ENCODE results near the gene GRIFIN. TPM values are rescaled to one million over a fixed set of nuclear protein-coding genes. Genes with fewer than 3 reads are reported as not detected.

The GRIFIN gene
- total and polyA plus RNA-seq, 7 experiments from 2014 or later = not detected

DNA sequence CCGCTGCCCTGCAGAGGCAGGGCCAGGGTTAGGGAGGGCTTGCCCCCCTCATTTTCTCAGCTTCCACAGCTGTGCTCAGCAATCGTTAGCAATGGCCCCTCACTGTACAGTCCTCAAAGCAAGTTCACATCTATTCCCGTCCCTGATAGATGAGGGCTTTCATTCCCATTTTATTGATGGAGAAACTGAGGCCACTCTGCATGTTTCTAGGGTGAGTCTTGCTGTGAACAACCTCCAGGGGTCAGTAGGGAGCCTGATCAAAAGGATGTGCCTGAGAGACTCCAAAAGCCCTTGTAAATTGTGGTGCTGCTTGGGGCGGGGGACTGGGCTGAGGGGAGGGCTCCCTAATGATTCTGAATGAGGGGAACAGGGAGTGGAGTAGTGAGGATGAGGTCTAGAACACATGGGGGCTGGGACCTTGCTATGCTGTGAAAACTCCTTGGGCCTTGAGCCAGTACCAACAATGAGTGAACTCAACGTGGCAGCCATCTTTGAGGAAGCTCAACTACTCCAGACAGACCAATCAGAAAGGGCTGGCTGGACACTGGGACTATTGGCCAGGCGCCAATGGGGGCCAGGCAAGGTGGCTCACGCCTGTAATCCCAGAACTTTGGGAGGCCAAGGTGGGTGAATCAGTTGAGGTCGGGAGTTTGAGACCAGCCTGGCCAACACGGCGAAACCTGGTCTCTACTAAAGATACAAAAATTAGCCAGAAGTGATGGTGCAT, 6.7 kb upstream of the GRIFIN start:
- H3K4me1 ChIP-seq (ENCODE audit: control insufficient read depth in 2 of 2, insufficient read depth in 2 of 2, low read length in 2 of 2) = peaks cover 2 to 3% of the 10 kb centered on the region in 2 donors
- DNase-seq = no peak
- intact Hi-C loops (cut with micrococcal nuclease) = no loop called here
- no peaks in the 10 kb centered on the region for H3K36me3 Mint-ChIP-seq
- no peak overlapping the region for H3K27ac ChIP-seq (ENCODE audit: low read depth, low read length)
- ChIA-PET POLR2A (interaction anchor here (0.7 to 1.7 kb wide), 3 partner anchors 10 to 40 kb away, joined by 3 to 5 read pairs (median 3); no protein-coding TSS in a partner anchor), CTCF (no interaction called here)
- peaks cover 0 to 6% (median 0%) of the 10 kb centered on the region in 7 donors for H3K4me1 Mint-ChIP-seq
- ATAC-seq = no peak
- no peaks in the 10 kb centered on the region for H3K36me3 ChIP-seq (ENCODE audit: control insufficient read depth in 2 of 3, insufficient read depth in 3 of 3, low read length in 3 of 3)
- no peak overlapping the region for H3K4me3 Mint-ChIP-seq
- peaks cover 0 to 8% (median 0%) of the 10 kb centered on the region in 11 donors for H3K9me3 Mint-ChIP-seq
- no peaks in the 10 kb centered on the region for H3K27me3 ChIP-seq (ENCODE audit: control insufficient read depth in 2 of 2, insufficient read depth in 2 of 2, low read length in 2 of 2)
- H3K27me3 Mint-ChIP-seq = peaks cover 0 to 4% (median 0%) of the 10 kb centered on the region in 5 donors
- peak overlapping the region in 1 of 9 donors; percentile 33 for H3K27ac Mint-ChIP-seq
- no peak overlapping the region for H3K4me3 ChIP-seq (ENCODE audit: low read length)
- H3K9me3 ChIP-seq (ENCODE audit: control insufficient read depth in 2 of 3, low read length in 3 of 3) = peaks cover 0 to 7% (median 0%) of the 10 kb centered on the region in 3 experiments

DNA sequence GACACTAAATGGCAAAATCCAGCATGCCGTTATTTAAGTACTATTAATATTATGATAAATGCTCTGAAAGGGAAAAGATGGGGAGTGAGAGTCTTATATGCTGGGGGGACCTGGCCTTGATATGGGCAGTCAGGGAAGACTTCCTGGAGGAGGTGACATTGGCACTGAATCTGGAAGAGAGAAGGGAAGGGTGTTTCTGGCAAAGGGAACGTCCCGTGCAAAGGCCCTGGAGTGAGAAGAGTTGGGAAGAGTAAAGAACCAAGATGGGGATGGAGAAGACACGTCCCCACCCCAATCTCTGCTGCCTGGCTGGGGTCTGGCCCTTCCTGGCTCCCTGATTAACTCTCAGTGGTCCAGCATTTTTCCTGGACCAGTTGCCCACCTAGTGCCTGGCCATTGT, 5.0 kb upstream of the GRIFIN start:
- ATAC-seq (no peak), DNase-seq (no peak)
- no peaks in the 10 kb centered on the region for H3K36me3 ChIP-seq (ENCODE audit: control insufficient read depth in 2 of 3, insufficient read depth in 3 of 3, low read length in 3 of 3)
- Mint-ChIP-seq H3K27me3 (peaks cover 0 to 3% (median 0%) of the 10 kb centered on the region in 5 donors), H3K4me1 (peaks cover 0 to 10% (median 0%) of the 10 kb centered on the region in 7 donors), H3K36me3 (no peaks in the 10 kb centered on the region), H3K27ac (no peak overlapping the region), H3K9me3 (peaks cover 0 to 8% (median 0%) of the 10 kb centered on the region in 11 donors), H3K4me3 (no peak overlapping the region)
- CTCF ChIA-PET = no interaction called here
- POLR2A ChIA-PET = interaction anchor here (2.0 to 2.4 kb wide), 2 partner anchors 39 to 41 kb away, joined by 5 to 8 read pairs; no protein-coding TSS in a partner anchor
- H3K9me3 ChIP-seq (ENCODE audit: control insufficient read depth in 2 of 3, low read length in 3 of 3) = peaks cover 0 to 7% (median 0%) of the 10 kb centered on the region in 3 experiments
- no peaks in the 10 kb centered on the region for H3K27me3 ChIP-seq (ENCODE audit: control insufficient read depth in 2 of 2, insufficient read depth in 2 of 2, low read length in 2 of 2)
- no peak overlapping the region for H3K27ac ChIP-seq (ENCODE audit: low read depth, low read length)
- H3K4me3 ChIP-seq (ENCODE audit: low read length) = no peak overlapping the region
- intact Hi-C loops (cut with micrococcal nuclease) = no loop called here
- H3K4me1 ChIP-seq (ENCODE audit: control insufficient read depth in 2 of 2, insufficient read depth in 2 of 2, low read length in 2 of 2) = peaks cover 7 to 13% of the 10 kb centered on the region in 2 donors

GRCh38 chr7:2480070-2480408, 3.8 kb upstream of the GRIFIN start:
- DNase-seq = no peak
- no peak overlapping the region for H3K4me3 ChIP-seq (ENCODE audit: low read length)

GRCh38 chr7:2479276-2480069, 3.3 kb upstream of the GRIFIN start:
- intact Hi-C loops (cut with micrococcal nuclease) = loop anchor here in 1 of 2 donors (5.0 kb wide), 2 partner anchors 43 to 78 kb away; partner anchors contain the start of genes BRAT1 and IQCE
- ATAC-seq (no peak), DNase-seq (no peak)
- H3K36me3 Mint-ChIP-seq = no peaks in the 10 kb centered on the region
- Histone ChIP-seq H3K9me3 (ENCODE audit: control insufficient read depth in 2 of 3, low read length in 3 of 3) (peaks cover 0 to 7% (median 0%) of the 10 kb centered on the region in 3 experiments), H3K27ac (ENCODE audit: low read depth, low read length) (no peak overlapping the region), H3K4me1 (ENCODE audit: control insufficient read depth in 2 of 2, insufficient read depth in 2 of 2, low read length in 2 of 2) (peaks cover 7 to 13% of the 10 kb centered on the region in 2 donors), H3K4me3 (ENCODE audit: low read length) (no peak overlapping the region), H3K27me3 (ENCODE audit: control insufficient read depth in 2 of 2, insufficient read depth in 2 of 2, low read length in 2 of 2) (no peaks in the 10 kb centered on the region), H3K36me3 (ENCODE audit: control insufficient read depth in 2 of 3, insufficient read depth in 3 of 3, low read length in 3 of 3) (no peaks in the 10 kb centered on the region)
- peak overlapping the region in 1 of 9 donors; percentile 30 for H3K27ac Mint-ChIP-seq
- H3K9me3 Mint-ChIP-seq = peaks cover 0 to 8% (median 0%) of the 10 kb centered on the region in 11 donors
- CTCF ChIA-PET = interaction anchor here (1.0 to 1.8 kb wide), 4 partner anchors 27 to 92 kb away, joined by 3 to 5 read pairs (median 4); no protein-coding TSS in a partner anchor
- peaks cover 0 to 3% (median 0%) of the 10 kb centered on the region in 5 donors for H3K27me3 Mint-ChIP-seq
- peaks cover 0 to 10% (median 0%) of the 10 kb centered on the region in 7 donors for H3K4me1 Mint-ChIP-seq
- H3K4me3 Mint-ChIP-seq = no peak overlapping the region
- POLR2A ChIA-PET = interaction anchor here (0.6 to 2.4 kb wide), 7 partner anchors 28 to 583 kb away, joined by 3 to 8 read pairs (median 3); no protein-coding TSS in a partner anchor

More at GRCh38 chr7:2480070-2480408, 3.8 kb upstream of the GRIFIN start:
- ChIA-PET POLR2A (interaction anchor here (0.9 to 2.4 kb wide), 5 partner anchors 28 to 48 kb away, joined by 3 to 8 read pairs (median 4); no protein-coding TSS in a partner anchor), CTCF (interaction anchor here (1.4 to 1.8 kb wide), 2 partner anchors 28 to 88 kb away, joined by 4 to 5 read pairs; no protein-coding TSS in a partner anchor)
- no peak overlapping the region for H3K27ac Mint-ChIP-seq
- peaks cover 0 to 7% (median 0%) of the 10 kb centered on the region in 3 experiments for H3K9me3 ChIP-seq (ENCODE audit: control insufficient read depth in 2 of 3, low read length in 3 of 3)
- peaks cover 7 to 13% of the 10 kb centered on the region in 2 donors for H3K4me1 ChIP-seq (ENCODE audit: control insufficient read depth in 2 of 2, insufficient read depth in 2 of 2, low read length in 2 of 2)
- no peak for ATAC-seq
- no peaks in the 10 kb centered on the region for H3K36me3 ChIP-seq (ENCODE audit: control insufficient read depth in 2 of 3, insufficient read depth in 3 of 3, low read length in 3 of 3)
- peaks cover 0 to 8% (median 0%) of the 10 kb centered on the region in 11 donors for H3K9me3 Mint-ChIP-seq
- H3K27me3 ChIP-seq (ENCODE audit: control insufficient read depth in 2 of 2, insufficient read depth in 2 of 2, low read length in 2 of 2) = no peaks in the 10 kb centered on the region
- no peak overlapping the region for H3K27ac ChIP-seq (ENCODE audit: low read depth, low read length)
- H3K4me3 Mint-ChIP-seq = no peak overlapping the region
- peaks cover 0 to 10% (median 0%) of the 10 kb centered on the region in 7 donors for H3K4me1 Mint-ChIP-seq
- no peaks in the 10 kb centered on the region for H3K36me3 Mint-ChIP-seq
- intact Hi-C loops (cut with micrococcal nuclease) = no loop called here
- H3K27me3 Mint-ChIP-seq = peaks cover 0 to 3% (median 0%) of the 10 kb centered on the region in 5 donors

DNA sequence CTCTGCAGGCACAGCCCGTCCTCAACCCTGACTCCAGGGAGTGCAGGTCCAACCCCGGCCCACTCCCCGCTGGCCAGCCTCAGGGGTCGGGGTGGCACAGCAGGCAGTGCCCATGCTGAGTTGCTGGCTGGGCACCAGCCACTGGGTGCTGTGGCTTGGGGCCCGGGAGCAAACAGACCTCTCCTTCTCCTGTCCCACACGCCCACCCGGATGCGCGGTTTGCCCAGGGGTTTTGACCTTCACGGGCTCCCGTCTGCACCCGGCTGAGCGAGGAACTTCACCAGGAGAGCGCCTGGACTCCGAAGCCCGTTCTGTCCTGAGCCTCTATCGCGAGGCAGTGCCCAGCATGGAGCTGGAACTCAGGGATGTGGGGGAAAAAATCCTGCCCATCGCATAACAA, 2.6 kb upstream of the GRIFIN start:
- Histone ChIP-seq H3K27ac (ENCODE audit: low read depth, low read length) (no peak overlapping the region), H3K9me3 (ENCODE audit: control insufficient read depth in 2 of 3, low read length in 3 of 3) (peaks cover 0 to 7% (median 0%) of the 10 kb centered on the region in 3 experiments), H3K4me3 (ENCODE audit: low read length) (no peak overlapping the region), H3K27me3 (ENCODE audit: control insufficient read depth in 2 of 2, insufficient read depth in 2 of 2, low read length in 2 of 2) (no peaks in the 10 kb centered on the region), H3K4me1 (ENCODE audit: control insufficient read depth in 2 of 2, insufficient read depth in 2 of 2, low read length in 2 of 2) (peaks cover 7 to 13% of the 10 kb centered on the region in 2 donors), H3K36me3 (ENCODE audit: control insufficient read depth in 2 of 3, insufficient read depth in 3 of 3, low read length in 3 of 3) (no peaks in the 10 kb centered on the region)
- DNase-seq = no peak
- Mint-ChIP-seq H3K27me3 (peaks cover 0 to 3% (median 0%) of the 10 kb centered on the region in 5 donors), H3K4me3 (peak overlapping the region in 1 of 10 donors; percentile 23), H3K36me3 (no peaks in the 10 kb centered on the region), H3K4me1 (peaks cover 0 to 10% (median 0%) of the 10 kb centered on the region in 7 donors), H3K27ac (no peak overlapping the region), H3K9me3 (peaks cover 0 to 8% (median 0%) of the 10 kb centered on the region in 11 donors)
- CTCF ChIA-PET = interaction anchor here (0.8 to 1.8 kb wide), 5 partner anchors 27 to 92 kb away, joined by 3 to 5 read pairs (median 4); no protein-coding TSS in a partner anchor
- POLR2A ChIA-PET = interaction anchor here (0.6 to 1.1 kb wide), 3 partner anchors 30 to 582 kb away, joined by 3 read pairs; no protein-coding TSS in a partner anchor
- no peak for ATAC-seq
- intact Hi-C loops (cut with micrococcal nuclease) = loop anchor here in 1 of 2 donors (5.0 kb wide), 2 partner anchors 44 to 79 kb away; partner anchors contain the start of genes BRAT1 and IQCE

- H3K27ac ChIP-seq (ENCODE audit: low read depth, low read length) = no peak overlapping the region
- peaks cover 0 to 7% (median 0%) of the 10 kb centered on the region in 3 experiments for H3K9me3 ChIP-seq (ENCODE audit: control insufficient read depth in 2 of 3, low read length in 3 of 3)
- peak overlapping the region in 1 of 10 donors; percentile 23 for H3K4me3 Mint-ChIP-seq
- H3K4me3 ChIP-seq (ENCODE audit: low read length) = no peak overlapping the region
- no peaks in the 10 kb centered on the region for H3K36me3 Mint-ChIP-seq
- peaks cover 0 to 10% (median 0%) of the 10 kb centered on the region in 7 donors for H3K4me1 Mint-ChIP-seq
- no peaks in the 10 kb centered on the region for H3K27me3 ChIP-seq (ENCODE audit: control insufficient read depth in 2 of 2, insufficient read depth in 2 of 2, low read length in 2 of 2)
- DNase-seq (no peak), ATAC-seq (no peak)
- H3K9me3 Mint-ChIP-seq = peaks cover 0 to 8% (median 0%) of the 10 kb centered on the region in 11 donors
- intact Hi-C loops (cut with micrococcal nuclease) = loop anchor here in 1 of 2 donors (5.0 kb wide), 2 partner anchors 44 to 79 kb away; partner anchors contain the start of genes BRAT1 and IQCE
- no peak overlapping the region for H3K27ac Mint-ChIP-seq
- peaks cover 7 to 13% of the 10 kb centered on the region in 2 donors for H3K4me1 ChIP-seq (ENCODE audit: control insufficient read depth in 2 of 2, insufficient read depth in 2 of 2, low read length in 2 of 2)
- H3K36me3 ChIP-seq (ENCODE audit: control insufficient read depth in 2 of 3, insufficient read depth in 3 of 3, low read length in 3 of 3) = no peaks in the 10 kb centered on the region
- POLR2A ChIA-PET = interaction anchor here (0.9 kb wide), 1 partner anchor 52 kb away, joined by 3 read pairs; no protein-coding TSS in a partner anchor
- CTCF ChIA-PET = interaction anchor here (0.6 to 1.8 kb wide), 8 partner anchors 27 to 136 kb away, joined by 3 to 6 read pairs (median 4); no protein-coding TSS in a partner anchor
- peaks cover 0 to 3% (median 0%) of the 10 kb centered on the region in 5 donors for H3K27me3 Mint-ChIP-seq
Observed at GRCh38 chr7:2478399-2478785, 2.2 kb upstream of the GRIFIN start.
